ENCODE data around the gene RHBDL1. TPM values are rescaled to one million over a fixed set of nuclear protein-coding genes. Genes with fewer than 3 reads are reported as not detected.
A peak's percentile ranks its signal among the peaks of the same experiment; 100 is the strongest.

Gene RHBDL1
- total RNA-seq, 4 donors from 2014 or later: 1.1 to 1.5 (median 1.3) TPM; not detected in 1

DNA sequence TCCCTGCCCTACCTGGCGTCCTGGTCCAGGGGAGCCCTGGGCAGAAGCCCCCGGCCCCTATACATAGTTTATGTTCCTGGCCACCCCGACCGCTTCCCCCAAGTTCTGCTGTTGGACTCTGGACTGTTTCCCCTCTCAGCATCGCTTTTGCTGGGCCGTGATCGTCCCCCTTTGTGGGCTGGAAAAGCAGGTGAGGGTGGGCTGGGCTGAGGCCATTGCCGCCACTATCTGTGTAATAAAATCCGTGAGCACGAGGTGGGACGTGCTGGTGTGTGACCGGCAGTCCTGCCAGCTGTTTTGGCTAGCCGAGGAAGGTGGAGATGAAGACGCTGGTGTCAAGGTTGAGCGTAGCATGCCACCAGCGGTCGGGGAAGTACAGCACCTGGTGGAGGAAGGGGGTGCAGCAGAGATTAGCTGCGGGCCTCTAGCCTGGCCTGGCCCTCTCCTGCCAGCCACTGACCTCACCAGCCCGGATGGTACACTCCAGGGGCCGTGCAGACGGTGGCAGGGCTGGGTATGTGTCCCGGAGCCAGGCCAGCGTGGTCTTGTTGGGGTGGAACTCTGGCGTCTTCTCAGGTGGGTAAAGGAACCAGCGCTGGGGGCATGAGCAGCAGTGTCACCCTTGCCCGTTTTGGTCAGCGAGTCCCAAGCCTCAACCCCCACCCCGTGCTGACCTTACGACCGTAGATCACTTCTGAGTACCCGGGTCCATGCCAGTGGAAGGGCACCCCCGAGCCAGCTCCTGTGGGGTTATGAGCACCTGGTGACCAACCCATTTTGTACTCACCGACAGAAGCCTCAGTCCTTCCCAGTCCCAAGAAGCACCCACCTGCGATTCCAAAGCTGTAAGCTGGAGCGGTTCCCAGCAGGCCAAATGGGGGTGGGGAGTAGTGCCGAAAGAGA lies 7.3 kb downstream of the RHBDL1 start:
- peaks cover 0 to 72% (median 45%) of the 10 kb centered on the region in 3 donors for H3K4me1 ChIP-seq
- TF ChIP-seq POLR2AphosphoS5 (IDR thresholded peaks at IDR 0.05): no peak
- no peaks in the 10 kb centered on the region for H3K9me3 ChIP-seq
- H3K27ac ChIP-seq: peak overlapping the region in 1 of 4 donors; percentile 86
- no peaks in the 10 kb centered on the region for H3K27me3 ChIP-seq
- WGBS, 2 donors (ENCODE audit: low coverage in 1 of 2): 76 to 81% methylated on average over 5 to 8 of the region's 36 CpGs
- peak overlapping the region in 1 of 2 donors; percentile 81 for H3K4me3 ChIP-seq
- no peak for ATAC-seq
- peaks cover 0 to 40% of the 10 kb centered on the region in 2 donors for H3K36me3 ChIP-seq

DNA sequence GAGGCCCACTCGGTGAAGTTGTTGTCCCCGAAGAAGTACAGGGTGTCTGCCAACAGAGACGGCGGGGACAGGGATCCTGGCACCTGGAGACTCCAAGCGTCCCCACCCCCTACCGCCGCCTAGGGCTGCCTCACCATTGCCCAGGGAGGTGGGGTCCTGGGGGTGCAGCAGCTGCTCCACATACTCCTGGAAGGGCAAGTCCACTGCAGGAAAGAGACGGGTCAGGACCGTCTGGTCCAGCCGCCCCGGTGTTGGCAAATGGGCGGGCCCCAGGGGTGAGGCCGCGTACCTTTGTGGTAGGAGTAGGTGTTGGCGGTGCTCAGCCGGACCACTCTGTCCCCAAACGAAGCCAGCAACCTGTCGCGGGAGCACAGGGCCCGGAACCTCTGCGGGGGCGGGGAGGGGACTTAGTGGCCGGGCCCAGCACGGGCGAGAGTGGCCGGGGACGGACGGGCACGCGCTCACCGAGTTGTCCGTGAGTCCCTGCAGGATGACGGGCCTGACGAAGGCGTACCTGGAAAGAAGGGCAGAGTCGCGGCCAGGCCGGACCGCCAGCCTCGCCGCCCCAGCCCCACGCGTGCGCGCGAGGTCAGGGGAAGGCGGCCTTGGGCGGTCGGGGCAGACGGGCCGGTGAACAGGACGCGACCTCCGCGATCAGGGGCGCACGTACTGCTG lies 8.1 kb downstream of the RHBDL1 start:
- H3K4me1 ChIP-seq: peaks cover 0 to 77% (median 47%) of the 10 kb centered on the region in 3 donors
- 59% methylated on average over 7 of the region's 57 CpGs; no CpG with 5 or more reads in 1 of the 2 donors for WGBS, 2 donors (ENCODE audit: low coverage in 1 of 2)
- TF ChIP-seq POLR2A (IDR thresholded peaks at IDR 0.05) (no peak), POLR2AphosphoS5 (IDR thresholded peaks at IDR 0.05) (peak; percentile 3)

DNA sequence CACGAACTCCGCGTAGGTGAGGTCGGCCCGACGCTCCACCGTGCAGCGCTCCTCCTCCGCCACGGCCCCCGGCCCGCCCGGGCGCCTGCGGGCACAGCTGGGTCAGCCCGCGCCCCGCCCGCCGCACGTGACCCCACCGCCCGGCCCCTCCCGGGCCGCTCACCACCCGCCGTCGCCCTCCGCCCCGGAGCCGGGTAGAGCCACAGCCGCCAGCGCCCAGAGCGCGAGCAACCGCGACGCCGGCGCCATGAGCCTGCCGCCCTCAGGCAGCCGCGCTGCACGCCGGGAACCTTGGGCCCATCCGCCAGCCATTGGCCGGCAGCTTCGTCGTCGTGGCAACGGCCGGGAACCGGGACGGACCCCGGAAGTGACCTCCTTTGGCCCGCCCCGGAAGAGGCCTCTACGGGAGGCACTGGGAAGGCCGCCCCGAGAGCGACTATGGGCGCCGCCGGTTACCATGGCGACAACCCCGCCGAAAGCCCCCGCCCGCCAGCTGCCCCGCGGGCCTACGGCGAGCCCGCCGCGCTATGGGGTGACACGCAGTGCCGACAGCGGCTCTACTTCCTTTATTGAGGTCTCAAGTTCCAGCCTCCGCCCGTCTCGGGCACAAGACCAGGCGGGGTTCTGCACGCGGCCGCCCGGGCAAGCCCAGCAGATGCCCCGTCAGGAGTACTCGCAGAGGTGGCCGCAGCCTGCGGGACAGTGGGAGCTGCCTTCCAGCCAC lies 8.8 kb downstream of the RHBDL1 start, which contains the start of gene JMJD8:
TSS of gene JMJD8 (minus strand) at position 264 of the 724 bp plus-strand sequence. CDS start at position 249, 15 bp downstream.
- Histone ChIP-seq H3K27ac (peak within 1 kb of the TSS; percentile 41 to 88 (median 82)), H3K4me1 (peaks cover 0 to 77% (median 51%) of the 10 kb centered on the region in 3 donors), H3K9me3 (no peaks in the 10 kb centered on the region), H3K4me3 (peak within 1 kb of the TSS; percentile 47 to 81), H3K27me3 (no peaks in the 10 kb centered on the region), H3K36me3 (peaks cover 0 to 46% of the 10 kb centered on the region in 2 donors)
- TF ChIP-seq, protein P1, sequence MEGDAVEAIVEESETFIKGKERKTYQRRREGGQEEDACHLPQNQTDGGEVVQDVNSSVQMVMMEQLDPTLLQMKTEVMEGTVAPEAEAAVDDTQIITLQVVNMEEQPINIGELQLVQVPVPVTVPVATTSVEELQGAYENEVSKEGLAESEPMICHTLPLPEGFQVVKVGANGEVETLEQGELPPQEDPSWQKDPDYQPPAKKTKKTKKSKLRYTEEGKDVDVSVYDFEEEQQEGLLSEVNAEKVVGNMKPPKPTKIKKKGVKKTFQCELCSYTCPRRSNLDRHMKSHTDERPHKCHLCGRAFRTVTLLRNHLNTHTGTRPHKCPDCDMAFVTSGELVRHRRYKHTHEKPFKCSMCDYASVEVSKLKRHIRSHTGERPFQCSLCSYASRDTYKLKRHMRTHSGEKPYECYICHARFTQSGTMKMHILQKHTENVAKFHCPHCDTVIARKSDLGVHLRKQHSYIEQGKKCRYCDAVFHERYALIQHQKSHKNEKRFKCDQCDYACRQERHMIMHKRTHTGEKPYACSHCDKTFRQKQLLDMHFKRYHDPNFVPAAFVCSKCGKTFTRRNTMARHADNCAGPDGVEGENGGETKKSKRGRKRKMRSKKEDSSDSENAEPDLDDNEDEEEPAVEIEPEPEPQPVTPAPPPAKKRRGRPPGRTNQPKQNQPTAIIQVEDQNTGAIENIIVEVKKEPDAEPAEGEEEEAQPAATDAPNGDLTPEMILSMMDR (IDR thresholded peaks at IDR 0.05): peak in 1 of 4 experiments; percentile 5
- TF ChIP-seq EP300 (IDR thresholded peaks at IDR 0.05): no peak
- TF ChIP-seq POLR2AphosphoS5 (IDR thresholded peaks at IDR 0.05): peak; percentile 73
- peak; percentile 70 to 72 for TF ChIP-seq POLR2A (IDR thresholded peaks at IDR 0.05)
- ATAC-seq: peak; percentile 85
- no CpG with 5 or more reads among the region's 91 CpGs for WGBS, 2 donors (ENCODE audit: low coverage in 1 of 2)

More for the DNA sequence above, 8.1 kb downstream of the RHBDL1 start:
- no peaks in the 10 kb centered on the region for H3K9me3 ChIP-seq
- peak overlapping the region; percentile 47 to 81 for H3K4me3 ChIP-seq
- H3K36me3 ChIP-seq: peaks cover 0 to 46% of the 10 kb centered on the region in 2 donors
- peak overlapping the region in 3 of 4 donors; percentile 79 to 88 (median 86) for H3K27ac ChIP-seq
- no peak for ATAC-seq
- no peaks in the 10 kb centered on the region for H3K27me3 ChIP-seq

DNA sequence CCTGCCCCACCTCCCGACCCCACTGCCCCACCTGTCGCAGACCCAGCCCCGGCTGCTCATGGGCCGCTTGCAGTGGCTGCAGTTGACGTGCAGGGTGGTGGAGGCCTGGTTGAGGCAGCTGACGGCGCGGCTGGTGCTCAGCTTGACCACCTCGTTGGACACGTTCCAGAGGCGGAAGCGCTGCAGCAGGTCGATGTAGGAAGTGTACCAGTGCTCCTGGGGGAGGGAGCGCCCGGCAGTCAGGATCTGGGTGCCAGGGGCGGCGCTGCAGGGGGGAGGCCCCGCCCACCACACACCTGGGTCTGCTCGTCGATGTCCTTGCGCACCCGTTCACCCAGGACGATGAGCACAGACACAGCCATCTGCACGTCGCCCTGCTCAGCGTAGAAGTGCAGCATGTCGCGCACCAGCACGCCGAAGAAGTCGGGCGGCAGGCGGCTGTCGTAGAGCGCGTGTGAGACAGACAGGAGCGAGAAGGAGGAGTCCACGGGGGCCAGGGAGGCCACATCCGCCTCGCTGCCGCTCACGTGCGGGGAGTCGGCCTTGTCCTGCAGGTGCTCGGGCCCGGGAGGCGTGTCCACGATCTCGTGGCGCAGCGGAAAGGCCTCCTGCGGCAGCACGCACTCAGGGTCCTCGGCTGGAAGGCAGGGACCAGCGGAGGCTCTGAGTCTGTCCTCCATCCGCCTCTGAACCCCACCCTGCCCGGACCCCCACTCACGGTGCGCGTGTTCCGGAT lies 9.7 kb downstream of the RHBDL1 start:
- Histone ChIP-seq H3K9me3 (no peaks in the 10 kb centered on the region), H3K27me3 (no peaks in the 10 kb centered on the region), H3K4me1 (peaks cover 0 to 81% (median 54%) of the 10 kb centered on the region in 3 donors), H3K27ac (peak overlapping the region in 3 of 4 donors; percentile 79 to 88 (median 86)), H3K36me3 (peaks cover 0 to 46% of the 10 kb centered on the region in 2 donors), H3K4me3 (peak overlapping the region; percentile 47 to 81)
- no peak for TF ChIP-seq EP300 (IDR thresholded peaks at IDR 0.05)
- no peak for TF ChIP-seq POLR2A (IDR thresholded peaks at IDR 0.05)
- TF ChIP-seq, protein P1 (IDR thresholded peaks at IDR 0.05): no peak
- TF ChIP-seq POLR2AphosphoS5 (IDR thresholded peaks at IDR 0.05): no peak
- no peak for ATAC-seq
- WGBS, 2 donors (ENCODE audit: low coverage in 1 of 2): no CpG with 5 or more reads among the region's 61 CpGs

DNA sequence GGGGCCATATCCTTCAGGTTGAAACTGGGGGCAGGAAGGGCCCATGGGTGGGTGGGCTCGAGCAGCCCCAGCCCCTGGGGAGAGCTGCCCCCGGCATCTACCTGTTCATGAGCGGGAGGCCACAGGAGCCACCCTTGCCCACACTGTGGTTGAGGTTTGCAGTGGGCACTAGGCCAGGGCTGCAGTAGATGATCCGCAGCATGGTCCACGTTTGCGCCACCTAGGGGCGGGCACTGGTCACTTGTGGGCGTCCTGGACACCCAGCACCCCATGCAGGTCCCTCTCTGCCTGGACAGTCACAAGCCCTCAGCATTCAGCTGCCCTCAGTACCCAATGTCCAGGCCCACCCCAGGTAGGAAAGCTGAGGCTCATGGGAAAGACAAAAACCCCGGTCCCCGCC lies 10.5 kb downstream of the RHBDL1 start:
- Histone ChIP-seq H3K4me1 (peaks cover 0 to 84% (median 56%) of the 10 kb centered on the region in 3 donors), H3K27ac (no peak overlapping the region), H3K27me3 (no peaks in the 10 kb centered on the region), H3K36me3 (peaks cover 0 to 46% of the 10 kb centered on the region in 2 donors), H3K4me3 (no peak overlapping the region), H3K9me3 (no peaks in the 10 kb centered on the region)
- 20% methylated on average over 1 of the region's 10 CpGs; no CpG with 5 or more reads in 1 of the 2 donors for WGBS, 2 donors (ENCODE audit: low coverage in 1 of 2)
- TF ChIP-seq, protein P1 (IDR thresholded peaks at IDR 0.05): peak in 1 of 4 experiments; percentile 27
- no peak for TF ChIP-seq POLR2A (IDR thresholded peaks at IDR 0.05)
- ATAC-seq: no peak
